ENCODE data around the gene RDH8.

RDH8 gene

DNA sequence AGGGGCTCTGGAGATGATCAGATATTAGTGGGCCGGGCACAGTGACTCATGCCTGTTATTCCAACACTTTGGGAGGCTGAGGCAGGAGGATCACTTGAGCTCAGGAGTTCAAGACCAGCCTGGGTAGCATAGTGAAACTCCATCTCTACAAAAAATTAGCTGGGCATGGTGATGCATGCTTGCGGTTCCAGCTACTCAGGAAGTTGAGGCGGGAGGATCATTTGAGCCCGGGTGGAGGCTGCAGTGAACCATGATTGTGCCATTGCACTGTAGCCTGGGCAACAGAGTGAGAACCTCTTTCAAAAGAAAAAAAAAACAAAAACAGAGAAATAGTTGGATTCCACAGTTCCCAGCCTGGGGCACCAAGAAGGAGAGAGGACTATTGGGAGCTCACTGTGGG lies 54.9 kb downstream of the RDH8 start:
- Histone ChIP-seq H3K4me1 (ENCODE audit: insufficient read depth, low read length, severe bottlenecking) (no peaks in the 10 kb centered on the region), H3K27ac (ENCODE audit: low read depth, low read length, poor library complexity, severe bottlenecking) (no peak overlapping the region), H3K36me3 (ENCODE audit: insufficient read depth, low read length) (no peaks in the 10 kb centered on the region), H4K20me1 (ENCODE audit: insufficient read depth, low read length) (no peaks in the 10 kb centered on the region), H3K4me2 (ENCODE audit: low read length) (no peak overlapping the region), H3K9me2 (ENCODE audit: low read depth, low read length) (no peaks in the 10 kb centered on the region), H3K4me3 (ENCODE audit: low read depth, low read length, poor library complexity, severe bottlenecking) (no peak overlapping the region), H3K9me3 (ENCODE audit: low read length) (no peaks in the 10 kb centered on the region), H3K27me3 (ENCODE audit: insufficient read depth, low read length) (no peaks in the 10 kb centered on the region; the same call in 1 of the 2 replicates), H3K79me2 (ENCODE audit: insufficient read depth, low read length) (no peaks in the 10 kb centered on the region), H2AFZ (ENCODE audit: low read length) (no peak overlapping the region), H3F3A (ENCODE audit: insufficient read depth, low read length) (no peaks in the 10 kb centered on the region), H3K9ac (ENCODE audit: low read length) (no peak overlapping the region)
- no peak for TF ChIP-seq EZH2 (IDR thresholded peaks at IDR 0.05; ENCODE audit: borderline replicate concordance, low read length)
- TF ChIP-seq, protein P1, sequence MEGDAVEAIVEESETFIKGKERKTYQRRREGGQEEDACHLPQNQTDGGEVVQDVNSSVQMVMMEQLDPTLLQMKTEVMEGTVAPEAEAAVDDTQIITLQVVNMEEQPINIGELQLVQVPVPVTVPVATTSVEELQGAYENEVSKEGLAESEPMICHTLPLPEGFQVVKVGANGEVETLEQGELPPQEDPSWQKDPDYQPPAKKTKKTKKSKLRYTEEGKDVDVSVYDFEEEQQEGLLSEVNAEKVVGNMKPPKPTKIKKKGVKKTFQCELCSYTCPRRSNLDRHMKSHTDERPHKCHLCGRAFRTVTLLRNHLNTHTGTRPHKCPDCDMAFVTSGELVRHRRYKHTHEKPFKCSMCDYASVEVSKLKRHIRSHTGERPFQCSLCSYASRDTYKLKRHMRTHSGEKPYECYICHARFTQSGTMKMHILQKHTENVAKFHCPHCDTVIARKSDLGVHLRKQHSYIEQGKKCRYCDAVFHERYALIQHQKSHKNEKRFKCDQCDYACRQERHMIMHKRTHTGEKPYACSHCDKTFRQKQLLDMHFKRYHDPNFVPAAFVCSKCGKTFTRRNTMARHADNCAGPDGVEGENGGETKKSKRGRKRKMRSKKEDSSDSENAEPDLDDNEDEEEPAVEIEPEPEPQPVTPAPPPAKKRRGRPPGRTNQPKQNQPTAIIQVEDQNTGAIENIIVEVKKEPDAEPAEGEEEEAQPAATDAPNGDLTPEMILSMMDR (IDR thresholded peaks at IDR 0.05; ENCODE audit: low read length), result no peak

DNA sequence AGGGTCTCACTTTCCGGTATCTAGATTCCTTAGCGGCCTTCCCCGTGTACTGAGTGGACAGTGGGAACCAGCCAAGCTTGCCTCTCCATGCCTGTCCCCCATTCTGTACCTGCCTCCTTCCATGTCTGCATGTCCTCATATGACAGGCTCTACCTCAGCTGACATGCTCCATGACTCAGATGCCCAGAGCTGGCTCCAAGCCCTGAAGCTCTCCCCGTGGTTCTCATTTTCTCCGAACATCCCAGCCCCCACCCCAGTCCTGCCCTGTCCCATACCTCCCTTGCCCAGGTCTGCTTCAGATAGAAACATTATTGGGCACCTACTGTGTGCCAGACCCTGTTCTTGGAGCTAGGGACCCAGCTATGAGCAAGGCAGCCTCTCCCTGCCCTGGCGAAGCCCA lies 55.8 kb downstream of the RDH8 start:
- H2AFZ ChIP-seq (ENCODE audit: low read length), result no peak overlapping the region
- no peak overlapping the region for H3K9ac ChIP-seq (ENCODE audit: low read length)
- no peak overlapping the region for H3K27ac ChIP-seq (ENCODE audit: low read depth, low read length, poor library complexity, severe bottlenecking)
- no peaks in the 10 kb centered on the region for H3K79me2 ChIP-seq (ENCODE audit: insufficient read depth, low read length)
- no peaks in the 10 kb centered on the region for H3K9me3 ChIP-seq (ENCODE audit: low read length)
- no peak overlapping the region for H3K4me3 ChIP-seq (ENCODE audit: low read depth, low read length, poor library complexity, severe bottlenecking)
- H3K4me1 ChIP-seq (ENCODE audit: insufficient read depth, low read length, severe bottlenecking), result no peaks in the 10 kb centered on the region
- no peaks in the 10 kb centered on the region for H3K9me2 ChIP-seq (ENCODE audit: low read depth, low read length)
- H3K4me2 ChIP-seq (ENCODE audit: low read length), result no peak overlapping the region
- TF ChIP-seq, protein P1 (IDR thresholded peaks at IDR 0.05; ENCODE audit: low read length), result no peak
- no peak for TF ChIP-seq EZH2 (IDR thresholded peaks at IDR 0.05; ENCODE audit: borderline replicate concordance, low read length)
- H3F3A ChIP-seq (ENCODE audit: insufficient read depth, low read length), result no peaks in the 10 kb centered on the region
- H3K36me3 ChIP-seq (ENCODE audit: insufficient read depth, low read length), result no peaks in the 10 kb centered on the region
- no peaks in the 10 kb centered on the region; the same call in 1 of the 2 replicates for H3K27me3 ChIP-seq (ENCODE audit: insufficient read depth, low read length)
- H4K20me1 ChIP-seq (ENCODE audit: insufficient read depth, low read length), result no peaks in the 10 kb centered on the region

GRCh38 chr19:10070730-10071446 lies 57.6 kb downstream of the RDH8 start:
- Histone ChIP-seq H3K4me1 (ENCODE audit: insufficient read depth, low read length, severe bottlenecking) (no peaks in the 10 kb centered on the region), H2AFZ (ENCODE audit: low read length) (no peak overlapping the region), H3K4me3 (ENCODE audit: low read depth, low read length, poor library complexity, severe bottlenecking) (no peak overlapping the region), H3K27ac (ENCODE audit: low read depth, low read length, poor library complexity, severe bottlenecking) (no peak overlapping the region), H3K9ac (ENCODE audit: low read length) (no peak overlapping the region), H3F3A (ENCODE audit: insufficient read depth, low read length) (no peaks in the 10 kb centered on the region), H4K20me1 (ENCODE audit: insufficient read depth, low read length) (no peaks in the 10 kb centered on the region), H3K4me2 (ENCODE audit: low read length) (no peak overlapping the region), H3K27me3 (ENCODE audit: insufficient read depth, low read length) (no peaks in the 10 kb centered on the region; the same call in 1 of the 2 replicates), H3K79me2 (ENCODE audit: insufficient read depth, low read length) (no peaks in the 10 kb centered on the region), H3K36me3 (ENCODE audit: insufficient read depth, low read length) (no peaks in the 10 kb centered on the region), H3K9me3 (ENCODE audit: low read length) (no peaks in the 10 kb centered on the region), H3K9me2 (ENCODE audit: low read depth, low read length) (no peaks in the 10 kb centered on the region)
- TF ChIP-seq, protein P1 (IDR thresholded peaks at IDR 0.05; ENCODE audit: low read length), result no peak
- no peak for TF ChIP-seq EZH2 (IDR thresholded peaks at IDR 0.05; ENCODE audit: borderline replicate concordance, low read length)
